Transverse colon (tissue), 4 donors: ENCODE measurements around the gene KANK2. TPM values are rescaled to one million over a fixed set of nuclear protein-coding genes. Genes with fewer than 3 reads are reported as not detected.

Experiments
- DNase-seq: peaks from one replicate; pipeline ENCODE4 v3.0.0-alpha.2; 2019
- H3K27ac ChIP-seq, 4 donors: fragments of 200-600 bp; sonication (generic); 2 replicates each; pipeline ENCODE4 v1.5.1; 2016 to 2018; ENCODE audit warnings: inconsistent platforms in 4 of 4
- H3K27me3 ChIP-seq: fragments of 200-600 bp; sonication (generic); 2 replicates; pipeline ENCODE4 v1.5.1; 2017; ENCODE audit warnings: inconsistent platforms
- H3K36me3 ChIP-seq, 4 donors: fragments of 200-600 bp; sonication (generic); 2 replicates each; pipeline ENCODE4 v1.5.1; 2017 to 2019; ENCODE audit warnings: inconsistent platforms in 4 of 4
- H3K4me1 ChIP-seq, 4 donors: fragments of 200-600 bp; sonication (generic); 2 replicates each; pipeline ENCODE4 v1.5.1; 2017 to 2020; ENCODE audit warnings: inconsistent platforms in 4 of 4
- H3K4me3 ChIP-seq, 4 donors: fragments of 200-600 bp; sonication (generic); 1 replicate in 1 of 4; 2 replicates in 3 of 4; pipeline versions ENCODE4 v1.5.1 to v1.6.1; 2017 to 2019; ENCODE audit warnings: inconsistent platforms in 4 of 4
- H3K9me3 ChIP-seq, 2 donors: fragments of 200-600 bp; sonication (generic); 2 replicates each; pipeline ENCODE4 v1.5.1; 2017 to 2019; ENCODE audit warnings: inconsistent platforms in 2 of 2
- CTCF ChIP-seq, 5 experiments: fragments of 200-600 bp in 3 of 5; fragments of 450-650 bp in 2 of 5; sonication (generic) in 3 of 5; IDR thresholded peaks; 1 replicate in 2 of 5; 2 replicates in 3 of 5; pipeline ENCODE4 v1.5.1; 2016 to 2017; ENCODE audit warnings: antibody characterized with exemption in 5 of 5, inconsistent platforms in 3 of 5, mild to moderate bottlenecking in 2 of 5, moderate library complexity in 1 of 5
- EP300 ChIP-seq: sonication (generic); formaldehyde crosslinking; IDR thresholded peaks from one replicate; pipeline ENCODE4 v1.6.1; 2017; ENCODE audit warnings: antibody characterized with exemption, low read depth
- POLR2A ChIP-seq: fragments of 450-650 bp; IDR thresholded peaks from one replicate; pipeline ENCODE4 v1.6.1; 2016; ENCODE audit warnings: antibody characterized with exemption, mild to moderate bottlenecking, moderate library complexity
- POLR2AphosphoS5 ChIP-seq, 3 donors: sonication (generic); formaldehyde crosslinking; IDR thresholded peaks; one replicate each; pipeline ENCODE4 v1.6.1; 2016; ENCODE audit warnings: antibody characterized with exemption in 3 of 3
- WGBS, 2 donors: methylation state at CpG; one replicate each; pipeline ENCODE4 v1.1.5; 2018; ENCODE audit warnings: low coverage in 1 of 2; 5-methylcytosine and 5-hydroxymethylcytosine counted together
- in situ Hi-C, 4 donors: fragments of 200-750 bp; cut with MboI; loops; one replicate each; pipeline versions ENCODE4 v1.15.0 to v1.15.1; 2017; ENCODE audit warnings: low sequenced_read_pairs in 3 of 4, low pct_ligation_motif_present in 1 of 4, low pct_unique_long_range_greater_than_20kb in 1 of 4
- intact Hi-C: fragments of 100-400 bp; cut with DNase I; formaldehyde crosslinking; loops from one replicate; pipeline ENCODE4 v1.15.1; 2023; ENCODE audit warnings: low total_unique reads
- total RNA-seq, 4 donors: library from RNA; depleted of rRNA; stranded (reverse); fragments of >200 nt; gene quantifications; one replicate each; pipeline ENCODE4 v1.1.0, GENCODE V29; 2016

The KANK2 gene
- total RNA-seq, 4 donors from 2014 or later = 145 to 339 (median 243) TPM

DNA sequence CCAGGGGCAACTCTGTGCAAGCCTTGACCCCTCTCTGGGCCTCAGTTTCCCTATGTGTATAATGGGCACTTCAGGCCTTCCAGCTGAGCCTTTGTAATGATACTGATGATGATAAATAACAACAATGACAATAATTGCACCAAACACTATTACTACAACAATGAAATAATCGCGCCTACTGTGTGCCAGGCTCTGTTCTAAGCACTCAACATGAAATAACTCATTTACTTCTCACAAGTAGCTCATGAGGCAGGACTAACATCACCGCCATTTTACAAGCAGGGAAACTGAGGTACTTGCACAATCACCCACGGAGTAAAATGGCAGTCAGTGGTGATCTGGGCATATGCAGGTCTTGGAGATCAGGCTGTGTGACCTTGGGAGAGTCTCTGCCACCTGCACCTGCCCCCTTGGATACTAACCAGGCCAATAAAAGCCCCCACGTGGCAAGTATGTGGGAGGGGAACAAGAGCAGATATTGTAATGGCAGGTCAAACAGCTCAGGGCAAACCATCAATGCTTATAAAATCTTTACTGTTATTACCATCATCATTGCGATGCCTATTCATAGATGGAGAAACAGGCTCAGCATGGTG lies 41.5 kb upstream of the KANK2 start:
- no peak for DNase-seq
- Histone ChIP-seq H3K36me3 (peaks cover 0 to 3% (median 0%) of the 10 kb centered on the region in 4 donors), H3K4me1 (peaks cover 0 to 5% (median 5%) of the 10 kb centered on the region in 4 donors), H3K4me3 (no peak overlapping the region), H3K9me3 (no peaks in the 10 kb centered on the region), H3K27me3 (no peaks in the 10 kb centered on the region), H3K27ac (no peak overlapping the region)
- 88 to 100% methylated on average over 3 to 6 of the region's 6 CpGs for WGBS, 2 donors
- intact Hi-C loops (no loop called here), in situ Hi-C loops (no loop called here)
- TF ChIP-seq EP300 (no peak), POLR2AphosphoS5 (IDR thresholded peaks at IDR 0.05) (no peak), POLR2A (no peak), CTCF (IDR thresholded peaks at IDR 0.05) (no peak)

DNA sequence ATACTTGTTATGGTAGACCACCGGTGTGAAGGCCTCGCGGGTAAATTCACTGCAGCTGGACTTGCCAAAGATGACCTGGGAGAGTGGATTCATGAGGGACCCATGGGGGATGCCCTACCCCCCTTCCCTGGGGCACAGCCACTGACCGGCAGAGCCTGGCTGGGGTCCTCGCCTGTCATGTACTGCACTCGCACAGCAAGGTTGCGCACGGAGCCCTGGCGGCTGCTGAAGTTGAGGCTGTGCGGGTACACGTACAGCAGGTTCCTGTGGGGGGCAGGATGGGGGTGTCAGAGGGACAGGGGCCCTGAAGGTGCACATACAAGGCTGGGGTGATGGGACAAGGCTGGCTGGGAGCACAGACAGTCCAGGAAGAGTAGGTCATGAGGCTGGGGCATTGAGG lies 40.7 kb upstream of the KANK2 start:
- WGBS, 2 donors = 96 to 100% methylated on average over 1 to 11 of the region's 11 CpGs
- H3K4me1 ChIP-seq = no peaks in the 10 kb centered on the region
- DNase-seq = no peak
- TF ChIP-seq POLR2A (no peak), POLR2AphosphoS5 (IDR thresholded peaks at IDR 0.05) (no peak), EP300 (no peak), CTCF (IDR thresholded peaks at IDR 0.05) (no peak)
- in situ Hi-C loops (no loop called here), intact Hi-C loops (no loop called here)
- no peaks in the 10 kb centered on the region for H3K9me3 ChIP-seq
- no peak overlapping the region for H3K4me3 ChIP-seq
- H3K36me3 ChIP-seq = peaks cover 0 to 7% (median 0%) of the 10 kb centered on the region in 4 donors
- no peak overlapping the region for H3K27ac ChIP-seq
- no peaks in the 10 kb centered on the region for H3K27me3 ChIP-seq

DNA sequence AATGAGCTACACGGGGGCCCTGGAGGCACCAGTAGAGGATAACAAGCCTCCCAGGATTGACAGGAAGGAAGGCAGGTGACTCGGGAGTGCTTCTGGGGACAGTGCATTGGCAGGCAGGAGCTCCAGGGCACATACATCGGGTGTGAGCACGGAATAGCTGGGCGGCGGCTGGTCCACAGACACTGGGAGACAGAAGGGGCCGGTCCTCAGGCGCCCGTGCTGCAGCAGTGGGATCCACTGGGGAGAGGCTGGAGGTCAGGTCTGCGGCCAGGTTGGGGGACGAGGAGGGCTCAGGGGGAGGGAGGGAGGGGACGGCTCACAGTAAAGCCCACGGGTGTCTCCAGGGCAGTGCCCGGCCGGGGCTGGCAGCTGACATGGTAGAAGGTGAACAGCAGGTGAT lies 40.0 kb upstream of the KANK2 start:
- intact Hi-C loops = no loop called here
- TF ChIP-seq CTCF (IDR thresholded peaks at IDR 0.05) (no peak), POLR2AphosphoS5 (IDR thresholded peaks at IDR 0.05) (no peak), EP300 (no peak), POLR2A (no peak)
- Histone ChIP-seq H3K4me3 (no peak overlapping the region), H3K9me3 (no peaks in the 10 kb centered on the region), H3K27me3 (no peaks in the 10 kb centered on the region), H3K27ac (no peak overlapping the region), H3K36me3 (peaks cover 0 to 9% (median 0%) of the 10 kb centered on the region in 4 donors), H3K4me1 (no peaks in the 10 kb centered on the region)
- in situ Hi-C loops = no loop called here
- 85% methylated on average over 15 of the region's 15 CpGs; no CpG with 5 or more reads in 1 of the 2 donors for WGBS, 2 donors
- DNase-seq = no peak

GRCh38 chr19:11236324-11237301 lies 39.3 kb upstream of the KANK2 start:
- intact Hi-C loops (no loop called here), in situ Hi-C loops (no loop called here)
- WGBS, 2 donors = 60 to 92% methylated on average over 1 to 28 of the region's 31 CpGs
- Histone ChIP-seq H3K4me3 (no peak overlapping the region), H3K36me3 (peaks cover 0 to 9% (median 0%) of the 10 kb centered on the region in 4 donors), H3K9me3 (no peaks in the 10 kb centered on the region), H3K27me3 (no peaks in the 10 kb centered on the region), H3K4me1 (no peaks in the 10 kb centered on the region), H3K27ac (no peak overlapping the region)
- TF ChIP-seq CTCF (IDR thresholded peaks at IDR 0.05) (no peak), POLR2A (no peak), POLR2AphosphoS5 (IDR thresholded peaks at IDR 0.05) (no peak), EP300 (no peak)
- no peak for DNase-seq
